ENCODE results near the gene WBP2NL.

Gene WBP2NL

GRCh38 chr22:42025421-42025820 is 26.8 kb downstream of the WBP2NL start:
- in situ Hi-C loops (cut with MboI; ENCODE audit: low sequenced_read_pairs): no loop called here

GRCh38 chr22:42026705-42027104 is 28.1 kb downstream of the WBP2NL start:
- in situ Hi-C loops (cut with MboI; ENCODE audit: low sequenced_read_pairs): no loop called here

GRCh38 chr22:42033263-42034181 is 34.9 kb downstream of the WBP2NL start:
- in situ Hi-C loops (cut with MboI; ENCODE audit: low sequenced_read_pairs): no loop called here

GRCh38 chr22:42035256-42035655 is 36.7 kb downstream of the WBP2NL start:
- in situ Hi-C loops (cut with MboI; ENCODE audit: low sequenced_read_pairs): no loop called here

- in situ Hi-C loops (cut with MboI; ENCODE audit: low sequenced_read_pairs): no loop called here
These were observed 40.7 kb downstream of the WBP2NL start for GRCh38 chr22:42039271-42039670.

- in situ Hi-C loops (cut with MboI; ENCODE audit: low sequenced_read_pairs): no loop called here
These were observed 43.2 kb downstream of the WBP2NL start for GRCh38 chr22:42041784-42042183.

- in situ Hi-C loops (cut with MboI; ENCODE audit: low sequenced_read_pairs): no loop called here
These were observed 52.1 kb downstream of the WBP2NL start for GRCh38 chr22:42050641-42051180.

- in situ Hi-C loops (cut with MboI; ENCODE audit: low sequenced_read_pairs): no loop called here
These were observed 54.2 kb downstream of the WBP2NL start for GRCh38 chr22:42052765-42053164.

GRCh38 chr22:42056757-42057511 is 58.3 kb downstream of the WBP2NL start:
- in situ Hi-C loops (cut with MboI; ENCODE audit: low sequenced_read_pairs): no loop called here

- in situ Hi-C loops (cut with MboI; ENCODE audit: low sequenced_read_pairs): no loop called here
These were observed 61.9 kb downstream of the WBP2NL start for GRCh38 chr22:42060489-42060888.

- in situ Hi-C loops (cut with MboI; ENCODE audit: low sequenced_read_pairs): no loop called here
These were observed 62.5 kb downstream of the WBP2NL start for GRCh38 chr22:42061041-42061440.

GRCh38 chr22:42062506-42063170 is 64.0 kb downstream of the WBP2NL start:
- in situ Hi-C loops (cut with MboI; ENCODE audit: low sequenced_read_pairs): no loop called here

GRCh38 chr22:42064629-42065028 is 66.0 kb downstream of the WBP2NL start:
- in situ Hi-C loops (cut with MboI; ENCODE audit: low sequenced_read_pairs): no loop called here

GRCh38 chr22:42065438-42066125 is 67.0 kb downstream of the WBP2NL start:
- in situ Hi-C loops (cut with MboI; ENCODE audit: low sequenced_read_pairs): no loop called here

GRCh38 chr22:42066126-42066761 is 67.7 kb downstream of the WBP2NL start:
- in situ Hi-C loops (cut with MboI; ENCODE audit: low sequenced_read_pairs): no loop called here

- in situ Hi-C loops (cut with MboI; ENCODE audit: low sequenced_read_pairs): no loop called here
These were observed 68.3 kb downstream of the WBP2NL start for GRCh38 chr22:42066937-42067336.

- in situ Hi-C loops (cut with MboI; ENCODE audit: low sequenced_read_pairs): no loop called here
These were observed 69.2 kb downstream of the WBP2NL start for GRCh38 chr22:42067671-42068251.

- in situ Hi-C loops (cut with MboI; ENCODE audit: low sequenced_read_pairs): no loop called here
These were observed 69.7 kb downstream of the WBP2NL start for GRCh38 chr22:42068291-42068690.

- in situ Hi-C loops (cut with MboI; ENCODE audit: low sequenced_read_pairs): no loop called here
These were observed 71.4 kb downstream of the WBP2NL start for GRCh38 chr22:42069801-42070516.

Measured in HL-60/S4 (cell line).